Measurements from ENCODE around the gene INPPL1.

Gene INPPL1

DNA sequence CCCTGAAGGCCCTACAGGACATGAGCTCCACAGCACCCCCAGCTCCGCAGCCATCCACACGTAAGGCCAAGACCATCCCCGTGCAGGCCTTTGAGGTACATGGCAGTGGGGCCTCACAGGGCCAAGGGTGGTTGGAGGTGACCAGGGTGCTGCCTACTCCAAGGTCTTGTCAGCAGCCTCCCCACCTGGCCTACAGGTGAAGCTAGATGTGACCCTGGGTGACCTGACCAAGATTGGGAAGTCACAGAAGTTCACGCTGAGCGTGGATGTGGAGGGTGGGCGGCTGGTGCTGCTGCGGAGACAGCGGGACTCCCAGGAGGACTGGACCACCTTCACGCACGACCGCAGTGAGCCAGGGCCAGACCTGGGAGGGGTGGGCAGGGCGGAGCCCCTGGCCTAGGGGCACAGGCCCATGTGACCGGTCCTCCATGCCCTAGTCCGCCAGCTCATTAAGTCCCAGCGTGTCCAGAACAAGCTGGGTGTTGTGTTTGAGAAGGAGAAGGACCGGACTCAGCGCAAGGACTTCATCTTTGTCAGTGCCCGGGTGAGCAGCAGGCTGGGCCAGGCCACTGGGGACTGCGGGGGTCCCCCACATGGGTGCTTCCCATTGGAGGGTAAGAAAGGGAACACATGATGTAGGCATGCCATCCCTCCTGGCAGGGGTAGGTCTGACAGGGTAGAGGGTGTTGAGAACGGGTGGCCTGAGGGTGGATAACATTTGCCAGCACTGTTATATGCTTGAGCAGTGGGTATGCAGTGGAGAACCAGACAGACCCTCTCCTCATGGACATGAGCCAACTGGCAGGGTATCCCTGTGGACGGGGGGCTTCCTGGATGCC lies 5.6 kb downstream of the INPPL1 start:
- DNase-seq (ENCODE audit: low read depth): no peak
- H3K4me3 ChIP-seq (ENCODE audit: low read depth, low read length): no peak overlapping the region
- TF ChIP-seq, protein P1, sequence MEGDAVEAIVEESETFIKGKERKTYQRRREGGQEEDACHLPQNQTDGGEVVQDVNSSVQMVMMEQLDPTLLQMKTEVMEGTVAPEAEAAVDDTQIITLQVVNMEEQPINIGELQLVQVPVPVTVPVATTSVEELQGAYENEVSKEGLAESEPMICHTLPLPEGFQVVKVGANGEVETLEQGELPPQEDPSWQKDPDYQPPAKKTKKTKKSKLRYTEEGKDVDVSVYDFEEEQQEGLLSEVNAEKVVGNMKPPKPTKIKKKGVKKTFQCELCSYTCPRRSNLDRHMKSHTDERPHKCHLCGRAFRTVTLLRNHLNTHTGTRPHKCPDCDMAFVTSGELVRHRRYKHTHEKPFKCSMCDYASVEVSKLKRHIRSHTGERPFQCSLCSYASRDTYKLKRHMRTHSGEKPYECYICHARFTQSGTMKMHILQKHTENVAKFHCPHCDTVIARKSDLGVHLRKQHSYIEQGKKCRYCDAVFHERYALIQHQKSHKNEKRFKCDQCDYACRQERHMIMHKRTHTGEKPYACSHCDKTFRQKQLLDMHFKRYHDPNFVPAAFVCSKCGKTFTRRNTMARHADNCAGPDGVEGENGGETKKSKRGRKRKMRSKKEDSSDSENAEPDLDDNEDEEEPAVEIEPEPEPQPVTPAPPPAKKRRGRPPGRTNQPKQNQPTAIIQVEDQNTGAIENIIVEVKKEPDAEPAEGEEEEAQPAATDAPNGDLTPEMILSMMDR (conservative IDR thresholded peaks at IDR 0.05; ENCODE audit: low read depth, low read length): no peak

DNA sequence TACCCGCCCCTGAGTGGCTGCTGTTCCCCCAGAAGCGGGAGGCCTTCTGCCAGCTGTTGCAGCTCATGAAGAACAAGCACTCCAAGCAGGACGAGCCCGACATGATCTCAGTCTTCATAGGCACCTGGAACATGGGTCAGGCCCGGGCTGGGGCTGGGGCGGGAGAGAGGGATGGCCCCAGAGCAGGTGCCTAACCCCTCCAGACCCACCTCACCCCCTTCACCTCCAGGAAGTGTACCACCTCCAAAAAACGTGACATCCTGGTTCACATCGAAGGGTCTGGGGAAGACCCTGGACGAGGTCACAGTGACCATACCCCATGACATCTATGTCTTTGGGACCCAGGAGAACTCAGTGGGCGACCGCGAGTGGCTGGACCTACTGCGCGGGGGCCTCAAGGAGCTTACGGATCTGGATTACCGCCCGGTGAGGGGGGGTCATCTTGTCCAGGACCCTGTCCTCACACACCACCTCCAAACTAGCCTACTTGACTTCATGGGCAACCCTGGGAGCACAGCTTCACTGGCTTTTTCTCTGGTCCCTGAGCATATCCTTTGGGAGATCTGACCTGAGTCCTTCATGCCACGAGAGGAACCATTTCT lies 6.3 kb downstream of the INPPL1 start:
- DNase-seq (ENCODE audit: low read depth): no peak
- H3K4me3 ChIP-seq (ENCODE audit: low read depth, low read length): no peak overlapping the region
- TF ChIP-seq, protein P1 (conservative IDR thresholded peaks at IDR 0.05; ENCODE audit: low read depth, low read length): no peak

DNA sequence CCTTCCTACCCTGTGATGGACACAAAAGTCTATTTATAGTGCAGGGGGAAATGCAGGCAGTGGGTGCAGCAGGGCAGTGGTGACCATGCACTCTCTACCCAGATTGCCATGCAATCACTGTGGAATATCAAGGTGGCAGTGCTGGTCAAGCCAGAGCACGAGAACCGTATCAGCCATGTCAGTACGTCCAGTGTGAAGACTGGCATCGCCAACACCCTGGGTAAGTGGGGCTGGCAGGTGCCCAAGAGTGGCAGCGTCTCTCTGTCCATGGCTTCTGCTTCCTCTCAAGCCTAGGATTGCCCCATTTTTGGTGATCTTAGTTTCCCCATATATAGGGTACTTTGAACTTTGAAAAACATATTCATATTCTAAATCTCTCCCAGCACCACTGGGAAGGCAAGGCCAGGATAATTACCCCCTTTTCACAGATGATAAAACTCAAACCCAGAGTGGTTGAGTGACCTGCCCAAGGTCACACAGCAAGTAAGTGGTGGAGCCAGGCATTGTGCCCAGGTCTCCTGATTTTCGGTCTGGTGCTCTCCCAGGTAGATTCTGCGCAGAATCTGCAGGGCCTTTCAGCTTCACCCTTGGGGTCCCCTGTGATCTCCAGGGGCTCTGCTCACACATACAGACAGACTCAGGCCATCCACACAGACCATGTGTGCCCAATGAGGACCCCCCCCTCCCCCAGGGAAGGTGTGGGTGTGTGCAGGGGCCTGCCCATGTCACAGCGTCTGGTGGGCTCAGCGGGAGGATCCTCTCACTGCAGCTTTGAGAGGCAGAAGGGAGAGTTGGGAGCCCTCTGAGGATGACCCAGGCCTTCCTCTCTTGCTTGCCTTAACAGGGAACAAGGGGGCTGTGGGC lies 7.1 kb downstream of the INPPL1 start:
- TF ChIP-seq, protein P1 (conservative IDR thresholded peaks at IDR 0.05; ENCODE audit: low read depth, low read length): no peak
- DNase-seq (ENCODE audit: low read depth): no peak
- H3K4me3 ChIP-seq (ENCODE audit: low read depth, low read length): no peak overlapping the region

DNA sequence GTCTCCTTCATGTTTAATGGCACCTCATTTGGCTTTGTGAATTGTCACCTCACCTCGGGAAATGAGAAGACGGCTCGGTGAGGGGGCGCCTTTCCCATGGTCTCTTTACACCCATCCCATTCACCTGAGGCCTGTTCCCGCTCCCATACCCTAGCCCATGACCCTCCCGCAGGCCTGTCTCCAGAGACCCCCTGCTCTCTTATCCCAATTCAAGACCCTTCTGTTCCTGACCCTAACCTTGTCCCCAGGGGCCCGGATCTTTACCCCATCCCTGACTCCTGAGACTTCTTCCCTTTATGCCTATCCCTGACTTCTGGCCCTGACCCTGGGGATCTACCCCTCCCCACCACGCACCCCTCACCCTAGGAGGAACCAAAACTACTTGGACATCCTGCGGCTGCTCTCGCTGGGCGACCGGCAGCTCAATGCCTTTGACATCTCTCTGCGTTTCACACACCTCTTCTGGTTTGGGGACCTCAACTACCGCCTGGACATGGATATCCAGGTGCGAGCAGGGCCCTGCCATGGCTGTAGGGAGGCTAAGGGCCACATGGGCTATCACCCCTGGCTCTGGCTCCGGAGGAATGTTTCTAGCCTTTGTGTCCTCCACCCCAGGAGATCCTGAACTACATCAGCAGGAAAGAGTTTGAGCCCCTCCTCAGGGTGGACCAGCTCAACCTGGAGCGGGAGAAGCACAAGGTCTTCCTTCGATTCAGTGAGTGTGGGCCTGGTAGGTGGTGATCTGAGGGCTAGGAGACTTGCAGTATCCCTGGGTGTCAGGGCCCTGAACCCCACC lies 7.9 kb downstream of the INPPL1 start:
- H3K4me3 ChIP-seq (ENCODE audit: low read depth, low read length): no peak overlapping the region
- TF ChIP-seq, protein P1 (conservative IDR thresholded peaks at IDR 0.05; ENCODE audit: low read depth, low read length): no peak
- DNase-seq (ENCODE audit: low read depth): no peak

DNA sequence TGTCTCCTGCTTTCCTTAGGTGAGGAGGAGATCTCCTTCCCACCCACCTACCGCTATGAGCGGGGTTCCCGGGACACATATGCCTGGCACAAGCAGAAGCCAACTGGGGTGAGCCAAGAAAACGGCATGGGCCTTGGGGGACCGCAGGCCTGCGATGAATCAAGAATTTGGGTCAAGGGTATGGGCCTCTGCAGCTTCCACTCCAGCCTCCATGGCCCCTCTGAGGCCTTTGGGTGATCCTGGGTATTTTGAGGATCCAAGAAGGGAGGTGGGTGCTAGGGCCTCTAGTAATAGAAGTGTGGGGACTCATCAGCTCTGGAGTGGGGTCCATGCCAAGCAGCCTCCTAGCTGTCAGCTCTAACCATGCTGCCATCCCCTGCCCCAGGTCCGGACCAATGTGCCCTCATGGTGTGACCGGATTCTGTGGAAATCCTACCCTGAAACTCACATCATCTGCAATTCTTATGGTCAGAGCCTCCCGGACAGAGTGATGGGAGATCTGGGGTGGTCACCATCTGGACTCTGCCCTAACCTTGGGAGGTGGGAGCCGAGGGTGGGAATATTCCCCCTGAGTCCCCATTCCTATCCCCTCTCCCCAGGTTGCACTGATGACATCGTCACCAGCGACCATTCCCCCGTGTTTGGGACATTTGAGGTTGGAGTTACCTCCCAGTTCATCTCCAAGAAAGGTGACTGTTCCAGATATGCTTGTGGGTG lies 8.6 kb downstream of the INPPL1 start:
- TF ChIP-seq, protein P1 (conservative IDR thresholded peaks at IDR 0.05; ENCODE audit: low read depth, low read length): no peak
- no peak overlapping the region for H3K4me3 ChIP-seq (ENCODE audit: low read depth, low read length)
- no peak for DNase-seq (ENCODE audit: low read depth)

Measured in choroid plexus epithelial cell (primary cell).